Right atrium auricular region (tissue), 2 donors: ENCODE measurements around the gene MYO9A. TPM values are rescaled to one million over a fixed set of nuclear protein-coding genes. Genes with fewer than 3 reads are reported as not detected.

Experiments used
- DNase-seq: peaks from one replicate; pipeline ENCODE4 v3.0.0-alpha.2; 2019; ENCODE audit warnings: low spot score
- H3K27ac ChIP-seq, 2 donors: fragments of 200-600 bp; sonication (generic); 1 replicate in 1 of 2; 2 replicates in 1 of 2; pipeline ENCODE4 v1.5.1; 2016 to 2019
- H3K27me3 ChIP-seq, 2 donors: fragments of 200-600 bp; sonication (generic); one replicate each; pipeline versions ENCODE4 v1.5.1 to v1.6.0; 2017 to 2019
- H3K36me3 ChIP-seq: fragments of 200-600 bp; sonication (generic); one replicate; pipeline ENCODE4 v1.5.1; 2016
- H3K4me1 ChIP-seq, 2 donors: fragments of 200-600 bp; sonication (generic); one replicate each; pipeline versions ENCODE4 v1.5.1 to v1.6.0; 2017 to 2019
- H3K4me3 ChIP-seq, 2 donors: fragments of 200-600 bp; sonication (generic); 1 replicate in 1 of 2; 2 replicates in 1 of 2; pipeline ENCODE4 v1.5.1; 2017 to 2019; ENCODE audit warnings: mild to moderate bottlenecking in 1 of 2, moderate library complexity in 1 of 2
- H3K9me3 ChIP-seq, 2 donors: fragments of 200-600 bp; sonication (generic); one replicate each; pipeline ENCODE4 v1.5.1; 2019
- CTCF ChIP-seq, 2 donors: fragments of 200-600 bp; sonication (generic); IDR thresholded peaks; one replicate each; pipeline ENCODE4 v1.5.1; 2019; ENCODE audit warnings: antibody characterized with exemption in 2 of 2
- total RNA-seq, 2 donors: library from RNA; depleted of rRNA; stranded (reverse); fragments of >200 nt; gene quantifications; one replicate each; pipeline ENCODE4 v1.1.0, GENCODE V29; 2016

Gene MYO9A
- total RNA-seq, 2 donors from 2014 or later: 23.4 to 24.1 TPM

GRCh38 chr15:71951134-71951533 is 166.8 kb downstream of the MYO9A start:
- no peak for DNase-seq
- Histone ChIP-seq H3K4me3 (no peak overlapping the region), H3K36me3 (no peaks in the 10 kb centered on the region), H3K9me3 (no peaks in the 10 kb centered on the region), H3K4me1 (no peaks in the 10 kb centered on the region), H3K27me3 (no peaks in the 10 kb centered on the region), H3K27ac (no peak overlapping the region)
- TF ChIP-seq CTCF (IDR thresholded peaks at IDR 0.05): no peak

- Histone ChIP-seq H3K27me3 (no peaks in the 10 kb centered on the region), H3K4me1 (no peaks in the 10 kb centered on the region), H3K27ac (no peak overlapping the region), H3K9me3 (no peaks in the 10 kb centered on the region), H3K36me3 (no peaks in the 10 kb centered on the region), H3K4me3 (no peak overlapping the region)
- DNase-seq: no peak
- no peak for TF ChIP-seq CTCF (IDR thresholded peaks at IDR 0.05)
Measured at GRCh38 chr15:71945012-71945411, 172.9 kb downstream of the MYO9A start.

- TF ChIP-seq CTCF (IDR thresholded peaks at IDR 0.05): no peak
- no peaks in the 10 kb centered on the region for H3K4me1 ChIP-seq
Measured at GRCh38 chr15:71943806-71944205, 174.1 kb downstream of the MYO9A start.

GRCh38 chr15:71939981-71940588 is 177.9 kb downstream of the MYO9A start:
- DNase-seq: no peak
- H3K4me3 ChIP-seq: no peak overlapping the region
- H3K36me3 ChIP-seq: peaks cover 10% of the 10 kb centered on the region
- no peak for TF ChIP-seq CTCF (IDR thresholded peaks at IDR 0.05)
- H3K4me1 ChIP-seq: no peaks in the 10 kb centered on the region
- H3K27ac ChIP-seq: no peak overlapping the region
- no peaks in the 10 kb centered on the region for H3K9me3 ChIP-seq
- no peaks in the 10 kb centered on the region for H3K27me3 ChIP-seq

More at GRCh38 chr15:71943806-71944205, 174.1 kb downstream of the MYO9A start:
- no peaks in the 10 kb centered on the region for H3K36me3 ChIP-seq
- no peaks in the 10 kb centered on the region for H3K27me3 ChIP-seq
- no peak for DNase-seq
- no peak overlapping the region for H3K4me3 ChIP-seq
- H3K27ac ChIP-seq: no peak overlapping the region
- H3K9me3 ChIP-seq: no peaks in the 10 kb centered on the region

GRCh38 chr15:71937650-71938311 is 180.2 kb downstream of the MYO9A start:
- peaks cover 31% of the 10 kb centered on the region for H3K36me3 ChIP-seq

More at GRCh38 chr15:71937650-71938311, 180.2 kb downstream of the MYO9A start:
- H3K27ac ChIP-seq: no peak overlapping the region
- no peaks in the 10 kb centered on the region for H3K4me1 ChIP-seq
- no peak for TF ChIP-seq CTCF (IDR thresholded peaks at IDR 0.05)
- no peak overlapping the region for H3K4me3 ChIP-seq
- H3K9me3 ChIP-seq: no peaks in the 10 kb centered on the region
- H3K27me3 ChIP-seq: no peaks in the 10 kb centered on the region
- DNase-seq: no peak
